HG02870 (cell line): Measurements from ENCODE around the gene TMEM100.
"Not testable (repeated sequence)": the region's sequence is repeated elsewhere in the genome, so short reads cannot be mapped to it uniquely, and the experiment has no call there.

Experiments
- ATAC-seq: cut with Tn5 transposase; IDR thresholded peaks from one replicate; pipeline ENCODE4 v1.9.1; 2021; ENCODE audit warnings: mild to moderate bottlenecking, moderate library complexity; ENCODE audit not compliant: unreplicated experiment

The TMEM100 gene

DNA sequence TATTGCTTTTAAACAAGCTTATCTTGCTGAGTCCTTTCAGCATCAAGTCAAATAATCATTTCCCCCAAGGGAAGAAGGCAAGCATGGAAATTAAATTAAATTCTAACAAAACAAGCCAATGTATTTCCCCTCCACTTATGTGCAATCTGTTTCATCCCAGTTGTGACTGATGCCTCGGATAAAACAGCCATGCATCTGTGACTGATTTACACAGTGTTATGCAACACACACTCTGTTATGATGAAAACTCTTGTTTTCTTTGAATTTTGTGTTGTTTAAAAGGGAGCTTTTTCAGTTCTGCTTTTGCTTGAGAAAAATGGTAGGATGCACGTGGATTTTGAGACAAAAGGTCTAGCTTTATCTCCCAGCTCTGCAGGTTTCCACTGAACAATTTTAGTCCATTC, 32.6 kb downstream of the TMEM100 start:
- ATAC-seq, result no peak

DNA sequence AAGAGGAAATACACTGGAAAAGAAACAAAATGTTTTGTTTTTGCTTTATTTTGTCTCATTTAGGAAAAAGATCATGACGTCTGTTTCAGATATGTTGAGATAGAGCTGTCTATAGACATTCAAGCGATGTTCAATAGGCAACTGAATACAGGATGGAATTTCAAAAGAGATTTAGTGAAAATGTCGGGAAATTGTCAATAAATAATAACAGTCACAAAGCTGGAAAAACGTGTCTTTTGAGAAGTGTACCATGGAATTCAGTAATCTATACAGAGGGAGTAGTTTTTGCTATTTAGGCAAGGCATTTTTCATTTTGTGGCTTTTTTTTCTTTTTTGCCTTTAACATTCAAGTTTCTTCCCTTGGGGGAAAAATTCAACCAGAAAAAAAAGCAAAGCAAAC, 33.0 kb downstream of the TMEM100 start:
- no peak for ATAC-seq

DNA sequence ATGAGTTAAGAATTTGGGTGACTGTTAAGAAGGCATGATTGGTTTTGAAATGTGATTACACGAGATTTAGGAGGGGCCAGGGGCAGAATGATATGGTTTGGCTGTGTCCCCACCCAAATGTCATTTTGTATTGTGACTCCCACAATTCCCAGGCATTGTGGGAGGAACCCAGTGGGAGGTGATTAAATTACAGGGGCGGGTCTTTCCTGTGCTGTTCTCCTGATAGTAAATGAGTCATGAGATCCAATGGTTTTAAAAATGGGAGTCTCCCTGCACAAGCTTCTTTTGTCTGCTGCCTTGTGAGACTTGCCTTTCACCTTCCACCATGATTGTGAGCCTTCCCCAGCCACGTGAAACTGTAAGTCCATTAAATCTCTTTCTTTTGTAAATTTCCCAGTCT, 34.6 kb downstream of the TMEM100 start:
- no peak for ATAC-seq

DNA sequence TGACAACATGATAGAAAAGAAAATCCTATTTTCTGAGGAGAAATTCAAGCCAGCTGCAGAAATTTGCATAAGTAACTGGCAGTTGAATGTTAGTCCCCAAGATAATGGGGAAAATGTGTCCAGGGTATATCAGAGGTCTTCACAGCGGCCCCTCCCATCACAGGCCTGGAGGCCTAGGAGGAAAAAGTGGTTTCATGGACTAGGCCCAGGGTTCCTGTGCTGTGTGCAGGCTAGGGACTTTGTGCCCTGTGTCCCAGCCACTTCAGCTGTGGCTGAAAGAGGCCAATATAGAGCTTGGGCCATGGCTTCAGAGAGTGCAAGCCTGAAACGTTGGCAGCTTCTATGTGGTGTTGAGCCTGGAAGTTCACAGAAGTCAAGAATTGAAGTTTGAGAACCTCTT, 35.6 kb downstream of the TMEM100 start:
- ATAC-seq, result no peak

DNA sequence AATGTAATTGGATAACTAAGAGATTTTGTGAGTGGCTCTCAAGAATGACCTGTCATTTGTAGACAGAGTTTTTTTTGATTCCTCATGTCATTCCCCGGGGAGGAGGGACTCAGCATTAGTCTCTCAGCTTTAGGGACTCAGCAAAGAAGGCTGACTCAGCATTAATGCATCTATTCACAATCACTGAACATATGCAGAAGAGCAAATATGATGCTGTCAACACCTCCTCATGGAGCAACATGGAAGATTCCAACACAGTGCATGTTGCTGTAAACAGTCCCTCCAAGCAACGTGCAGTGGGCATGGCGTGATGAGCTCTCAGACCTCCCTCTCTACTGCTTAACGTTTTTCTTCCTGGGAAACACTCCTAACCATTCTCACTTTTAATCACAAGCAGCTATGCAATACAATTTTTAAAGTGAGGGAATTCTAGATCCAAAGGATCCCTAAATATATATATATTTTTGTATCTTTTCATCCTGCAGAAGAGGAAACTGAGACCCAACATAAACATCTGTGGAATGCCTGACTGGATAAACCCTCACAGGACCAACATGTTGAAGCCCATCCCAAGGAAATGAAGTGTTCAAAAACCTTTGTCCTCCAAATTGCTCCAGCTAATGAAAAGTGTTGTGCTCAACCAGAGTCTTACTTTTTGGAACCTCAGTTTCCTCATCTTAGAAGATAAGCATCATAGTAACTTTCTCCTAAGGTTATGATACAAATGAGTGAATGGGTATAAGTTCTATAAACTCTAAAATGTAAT, 38.9 kb downstream of the TMEM100 start:
- ATAC-seq, result no peak

DNA sequence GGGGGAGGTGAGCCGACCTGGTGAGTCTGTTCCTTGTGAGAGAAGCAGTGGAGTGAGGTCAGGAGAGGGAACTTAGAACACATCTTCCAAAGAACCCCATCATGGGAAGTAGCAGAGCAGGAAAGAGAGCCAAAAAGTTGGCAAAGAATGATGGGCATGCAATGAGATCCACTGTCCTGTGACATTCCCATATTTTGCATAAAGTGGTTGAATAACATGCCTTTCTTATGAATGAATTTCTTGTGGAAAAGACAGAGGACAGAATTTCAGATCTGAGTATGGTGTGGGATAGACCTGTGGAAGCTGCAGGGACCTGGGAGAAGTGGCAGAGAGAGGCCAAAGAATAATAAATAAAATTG, 41.3 kb downstream of the TMEM100 start:
- ATAC-seq, result no peak

DNA sequence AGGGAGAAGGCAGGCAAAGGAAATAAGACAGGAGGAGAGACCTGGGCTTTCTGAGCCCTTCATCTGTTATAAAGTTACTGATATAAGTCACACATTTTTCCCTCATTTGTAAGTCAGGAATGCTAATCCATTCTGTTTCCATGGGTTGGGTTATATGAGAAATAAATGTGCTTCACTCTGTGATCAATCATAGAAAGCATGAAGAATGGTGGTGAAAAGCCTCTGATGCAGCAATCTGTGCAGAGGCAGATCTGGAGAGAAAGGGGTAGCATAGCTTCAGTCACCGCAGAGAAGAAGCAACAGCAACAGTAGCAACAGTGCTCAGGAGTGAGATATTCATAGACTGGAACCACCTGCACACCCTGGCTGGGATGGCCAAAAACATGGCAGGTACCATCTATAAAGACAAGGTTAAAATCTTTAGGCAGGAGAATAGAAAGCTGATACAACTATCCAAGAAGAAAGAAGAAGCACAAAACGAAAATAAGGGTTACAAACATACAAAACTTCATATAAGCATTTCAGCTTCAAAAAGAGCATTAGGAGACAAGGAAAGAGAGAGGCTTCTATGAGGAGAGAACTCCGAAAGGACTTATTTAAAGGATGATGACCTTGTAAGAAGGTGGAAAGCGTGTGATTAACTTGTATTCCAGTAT, 41.9 kb downstream of the TMEM100 start:
- no peak for ATAC-seq

DNA sequence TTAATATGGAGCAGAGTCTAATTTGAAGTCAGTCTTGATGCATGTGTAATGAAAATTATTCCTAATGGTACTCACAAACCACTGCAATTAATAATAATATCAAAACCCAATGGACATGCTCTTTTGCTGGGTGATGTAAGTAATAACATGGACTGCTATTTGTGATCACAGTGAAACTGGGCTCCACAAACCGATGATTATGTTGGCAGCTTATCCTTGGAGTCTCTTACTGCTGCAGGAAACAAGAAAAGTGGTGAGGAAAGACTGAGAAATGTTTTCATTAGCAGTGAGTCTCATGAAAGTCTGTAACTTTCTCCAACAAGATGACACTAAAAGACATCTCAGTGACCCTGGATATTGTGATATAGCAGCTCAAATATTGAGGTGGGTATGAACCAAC, 45.2 kb downstream of the TMEM100 start:
- no peak for ATAC-seq

DNA sequence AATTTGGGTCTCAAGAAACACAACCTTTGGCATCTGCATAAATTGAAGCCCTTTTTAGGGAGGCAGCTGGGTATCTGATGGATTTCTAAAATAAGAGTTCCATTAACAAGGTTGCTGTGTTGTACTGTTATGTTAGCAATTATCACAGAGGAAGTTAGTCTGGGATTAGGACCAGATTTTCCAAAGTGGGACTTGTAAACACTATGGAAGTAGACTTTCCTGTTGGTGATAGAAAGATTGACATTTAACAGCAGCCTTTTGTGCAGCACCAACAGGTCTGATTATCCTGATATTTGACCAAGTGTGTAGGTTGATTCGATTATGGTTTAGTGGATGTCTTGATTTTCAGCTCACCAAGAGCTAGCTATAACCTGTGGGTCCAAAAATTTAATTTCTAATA, 46.4 kb downstream of the TMEM100 start:
- no peak for ATAC-seq

DNA sequence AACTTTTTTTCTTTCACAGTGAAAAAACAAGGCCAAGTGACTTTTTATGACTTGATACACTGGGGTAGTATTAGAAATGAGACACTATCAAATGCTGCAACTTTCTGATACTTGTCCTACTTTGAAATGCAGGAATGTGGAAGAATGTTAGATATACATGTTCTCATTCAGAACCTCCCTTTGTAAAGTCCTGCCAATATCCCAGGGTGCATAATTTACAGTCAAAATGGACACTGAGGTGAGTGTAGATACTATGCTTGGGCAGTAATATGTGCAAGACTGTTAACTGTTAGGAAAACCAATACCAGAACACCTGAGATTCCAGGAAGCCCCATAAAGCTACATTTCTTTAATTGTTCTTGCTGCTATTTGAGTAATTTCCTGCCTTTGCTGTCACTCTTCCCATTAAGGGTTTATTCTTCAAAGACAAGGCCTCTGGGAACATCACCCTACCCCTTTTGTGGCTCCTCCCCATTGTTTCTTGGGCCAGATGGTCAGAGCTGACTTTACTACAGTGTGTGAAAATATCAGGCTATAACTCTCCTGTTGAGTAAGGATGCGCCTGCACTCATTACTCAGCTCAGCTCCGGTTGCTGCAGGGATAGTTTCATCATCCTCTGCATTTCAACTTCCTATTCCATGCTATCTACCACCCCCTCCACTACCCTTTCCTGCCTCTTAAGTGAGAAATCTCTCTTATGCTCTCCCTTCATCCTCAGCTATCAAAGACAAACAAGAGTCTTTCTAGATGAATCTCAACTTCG, 48.7 kb downstream of the TMEM100 start:
- ATAC-seq, result no peak

DNA sequence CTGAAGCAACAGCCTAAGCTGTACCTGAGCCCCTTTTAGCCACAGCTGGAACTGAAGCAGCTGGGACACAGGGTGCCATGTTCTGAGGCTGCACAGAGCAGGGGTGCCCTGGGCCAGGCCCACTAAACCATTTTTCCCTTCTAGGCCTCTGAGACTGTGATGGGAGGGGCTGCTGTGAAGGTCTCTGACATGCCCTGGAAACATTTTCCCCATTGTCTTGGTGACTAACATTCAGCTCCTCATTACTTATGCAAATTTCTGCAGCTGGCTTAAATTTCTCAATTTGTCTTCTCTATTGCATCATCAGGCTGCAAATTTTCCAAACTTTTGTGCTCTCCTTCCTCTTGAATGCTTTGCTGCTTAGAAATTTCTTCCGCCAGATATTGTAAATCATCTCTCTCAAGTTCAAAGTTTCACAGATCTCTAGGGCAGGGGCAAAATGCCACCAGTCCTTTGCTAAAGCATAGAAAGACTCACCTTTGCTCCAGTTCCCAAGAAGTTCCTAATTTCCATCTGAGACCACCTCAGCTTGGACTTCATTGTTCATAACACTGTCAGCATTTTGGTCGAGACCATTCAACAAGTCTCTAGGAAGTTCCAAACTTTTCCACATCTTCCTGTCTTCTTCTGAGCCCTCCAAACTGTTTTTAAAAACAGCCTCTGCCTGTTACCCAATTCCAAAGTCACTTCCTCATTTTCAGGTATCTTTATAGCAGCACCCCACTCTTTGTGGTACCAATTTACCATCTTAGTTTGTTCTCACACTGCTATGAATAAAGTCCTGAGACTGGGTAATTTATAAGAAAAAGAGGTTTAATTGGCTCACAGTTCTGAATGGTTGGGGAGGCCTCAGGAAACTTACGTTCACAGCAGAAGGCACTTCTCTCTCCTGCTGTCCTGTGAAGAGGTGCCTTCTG, 49.8 kb downstream of the TMEM100 start:
- ATAC-seq, result no peak

DNA sequence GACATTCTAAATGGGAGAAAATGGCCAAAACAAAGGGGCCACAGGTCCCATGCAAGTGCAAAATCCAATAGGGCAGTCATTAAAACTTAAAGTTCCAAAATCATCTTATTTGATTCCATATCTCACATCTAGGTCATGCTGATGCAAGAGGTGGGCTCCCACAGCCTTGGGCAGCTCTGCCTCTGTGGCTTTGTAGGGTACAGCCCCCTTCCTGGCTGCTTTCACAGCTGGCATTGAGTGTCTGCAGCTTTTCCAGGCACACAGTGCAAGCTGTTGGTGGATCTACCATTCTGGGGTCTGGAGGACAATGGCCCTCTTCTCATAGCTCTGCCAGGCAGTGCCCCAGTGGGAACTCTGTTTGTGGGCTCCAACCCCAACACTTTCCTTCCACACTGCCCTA, 50.7 kb downstream of the TMEM100 start:
- ATAC-seq, result not testable (repeated sequence)
